HG03139 (cell line): ENCODE data around the gene ANXA2.
"Not testable (repeated sequence)": the region's sequence is repeated elsewhere in the genome, so short reads cannot be mapped to it uniquely, and the experiment has no call there.

Experiments used
- ATAC-seq: cut with Tn5 transposase; IDR thresholded peaks from one replicate; pipeline ENCODE4 v1.9.1; 2021; ENCODE audit not compliant: unreplicated experiment

ANXA2 gene

DNA sequence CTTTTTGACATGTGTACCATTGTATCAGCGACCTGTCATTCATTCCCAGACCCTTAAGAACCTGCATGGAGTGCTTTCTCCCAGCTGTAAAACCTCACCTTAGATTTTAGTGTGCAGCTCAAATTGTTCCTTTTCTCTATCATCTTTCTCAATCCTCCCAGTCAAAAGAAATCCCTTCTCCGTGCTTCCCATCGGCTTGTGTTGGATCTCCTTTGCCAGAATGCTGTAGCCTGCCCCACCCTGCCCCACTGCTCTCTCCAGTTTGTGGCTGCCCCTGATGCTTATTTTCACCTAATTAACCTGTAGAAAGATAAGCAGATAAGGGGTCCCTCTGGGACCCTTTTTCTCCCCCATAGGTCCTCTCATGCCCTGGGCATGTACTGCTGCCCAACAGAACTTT, 51.1 kb downstream of the ANXA2 start:
- ATAC-seq: no peak

DNA sequence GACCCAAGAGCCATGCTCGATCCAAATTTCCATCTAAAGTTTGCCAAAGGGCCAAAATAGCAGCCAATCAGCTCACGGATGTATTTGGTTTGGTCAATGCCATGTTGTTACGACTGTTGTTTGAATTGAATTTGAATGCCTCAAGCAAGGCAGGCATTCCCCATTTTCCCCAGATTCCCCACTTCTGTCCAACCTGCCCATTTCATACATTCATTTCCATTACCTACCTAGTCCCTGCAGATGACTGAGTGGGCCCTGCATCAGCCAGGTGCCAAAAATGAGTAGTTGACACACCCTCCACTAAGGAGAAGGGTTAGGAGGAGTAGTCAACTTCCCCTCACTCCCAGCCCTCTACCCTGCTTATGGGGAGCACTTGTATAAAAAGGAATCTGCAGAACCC, 51.7 kb downstream of the ANXA2 start:
- no peak for ATAC-seq

DNA sequence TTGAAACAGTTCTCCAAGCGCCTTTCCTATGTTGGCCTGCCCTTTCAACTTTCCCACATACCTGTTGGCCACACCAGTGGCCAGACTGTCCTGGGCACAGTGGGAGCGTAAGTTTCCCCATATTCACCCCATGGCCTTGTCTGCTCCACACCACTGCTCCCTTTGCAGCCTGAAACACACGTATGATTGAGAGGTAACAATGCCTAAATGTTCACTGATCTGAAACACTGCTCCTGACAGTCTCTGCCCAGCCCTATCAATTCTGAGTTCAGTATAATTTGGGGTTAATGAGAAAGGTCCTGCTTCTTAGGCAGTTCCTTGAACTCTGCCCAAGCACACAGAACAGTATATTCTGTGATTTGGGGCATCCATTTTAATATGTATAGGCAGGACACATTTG, 52.2 kb downstream of the ANXA2 start:
- no peak for ATAC-seq

DNA sequence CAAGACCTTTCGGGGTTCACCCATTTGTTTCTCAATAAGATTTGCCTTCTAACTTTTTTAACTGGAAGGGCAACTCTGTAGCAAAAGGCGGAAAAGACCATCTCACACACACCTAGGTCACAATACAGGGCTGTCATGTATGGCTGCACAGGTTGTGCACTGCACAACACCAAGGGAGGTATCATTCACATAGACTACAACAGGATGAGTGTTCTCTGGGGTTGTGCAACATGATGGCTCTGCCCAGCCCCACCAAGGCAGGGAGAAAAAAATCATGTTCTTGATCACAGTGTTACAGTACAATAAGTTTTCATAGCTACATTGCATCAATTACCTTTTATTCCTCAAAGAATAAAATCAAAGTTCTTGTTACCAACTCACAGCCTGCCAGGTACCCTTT, 52.8 kb downstream of the ANXA2 start:
- no peak for ATAC-seq

DNA sequence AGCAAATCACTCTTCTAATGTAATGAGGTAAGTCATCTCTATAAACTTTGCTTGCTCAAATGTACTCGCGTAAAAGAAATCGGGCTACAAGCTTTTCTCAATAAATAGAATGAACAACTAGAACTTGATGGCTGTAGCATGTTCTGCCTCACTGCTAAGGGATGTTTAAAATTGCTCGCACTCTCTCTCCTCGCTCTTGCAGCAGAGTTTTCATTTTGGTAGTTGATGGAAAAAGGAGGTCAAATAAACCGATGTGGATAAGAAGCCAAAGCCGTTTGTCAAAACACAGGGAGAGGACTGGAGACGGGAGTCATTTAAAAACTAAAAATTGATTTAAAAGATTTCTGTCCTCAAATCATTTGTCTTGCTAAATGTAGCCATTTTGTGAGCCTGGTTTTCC, 53.3 kb downstream of the ANXA2 start:
- no peak for ATAC-seq

DNA sequence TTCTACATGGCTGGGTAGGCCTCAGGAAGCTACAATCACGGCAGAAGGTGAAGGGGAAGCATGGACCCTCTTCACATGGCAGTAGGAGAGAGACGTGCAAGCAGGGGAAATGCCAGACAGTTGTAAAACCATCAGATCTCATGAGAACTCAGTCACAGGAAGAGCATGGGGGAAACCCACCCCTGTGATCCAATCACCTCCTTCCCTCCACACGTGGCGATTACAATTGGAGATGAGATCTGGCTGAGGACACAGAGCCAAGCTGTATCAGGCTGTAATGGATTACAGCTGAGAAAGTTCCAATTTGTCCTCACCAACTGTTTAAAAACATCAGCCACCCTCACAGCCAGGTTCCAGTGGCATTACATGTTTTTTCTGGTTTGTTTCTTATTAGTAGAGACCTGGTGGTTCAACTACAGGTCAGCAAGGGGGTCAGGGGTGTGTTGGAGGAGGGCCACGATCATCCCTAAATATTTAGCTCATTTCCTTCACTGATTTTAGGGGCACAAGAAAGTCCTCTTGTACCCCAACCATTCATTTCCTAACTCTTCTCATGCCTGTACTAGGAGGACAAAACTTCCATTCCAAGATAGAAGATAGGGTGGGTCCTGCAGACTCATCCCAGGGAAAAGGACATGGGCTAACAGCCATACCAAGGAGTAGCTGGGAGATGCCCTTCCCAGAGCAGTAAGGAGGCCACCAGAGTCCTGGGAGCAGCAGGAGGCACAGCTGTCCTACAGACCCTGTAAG, 54.4 kb downstream of the ANXA2 start:
- no peak for ATAC-seq

DNA sequence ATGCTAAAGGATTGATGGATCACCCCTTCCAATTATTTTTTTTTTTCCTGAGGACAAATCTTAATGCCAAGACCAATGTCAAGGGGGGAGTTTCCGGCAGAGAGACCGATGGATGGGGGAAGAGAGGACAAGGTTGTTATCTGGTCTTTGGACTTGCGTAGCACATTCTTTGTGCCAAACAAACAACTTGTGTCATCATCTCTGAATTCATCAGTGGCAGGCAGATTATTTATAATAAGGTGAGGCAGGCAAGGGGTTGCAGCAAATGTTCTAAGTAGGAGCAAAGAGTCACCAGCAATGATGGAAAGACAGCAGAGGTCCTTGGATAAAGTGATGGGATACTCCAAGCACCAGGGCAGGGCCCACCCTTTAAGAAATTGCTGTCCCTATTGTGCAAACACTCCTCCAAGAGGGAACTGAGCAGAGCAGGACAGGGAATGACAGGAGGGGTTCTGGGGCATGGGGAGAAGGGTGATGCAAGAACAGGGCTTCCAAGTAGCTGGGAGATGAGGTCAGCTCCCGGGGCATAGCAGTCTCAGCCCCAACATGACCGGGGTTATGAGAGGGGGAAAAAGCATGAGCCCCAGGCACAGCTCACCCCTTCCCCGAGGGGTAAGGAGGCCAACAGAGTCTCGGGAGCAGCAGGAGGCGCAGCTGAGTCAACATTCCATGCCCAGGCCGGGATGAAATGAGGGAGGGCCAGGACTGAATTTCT, 57.4 kb downstream of the ANXA2 start:
- no peak for ATAC-seq

DNA sequence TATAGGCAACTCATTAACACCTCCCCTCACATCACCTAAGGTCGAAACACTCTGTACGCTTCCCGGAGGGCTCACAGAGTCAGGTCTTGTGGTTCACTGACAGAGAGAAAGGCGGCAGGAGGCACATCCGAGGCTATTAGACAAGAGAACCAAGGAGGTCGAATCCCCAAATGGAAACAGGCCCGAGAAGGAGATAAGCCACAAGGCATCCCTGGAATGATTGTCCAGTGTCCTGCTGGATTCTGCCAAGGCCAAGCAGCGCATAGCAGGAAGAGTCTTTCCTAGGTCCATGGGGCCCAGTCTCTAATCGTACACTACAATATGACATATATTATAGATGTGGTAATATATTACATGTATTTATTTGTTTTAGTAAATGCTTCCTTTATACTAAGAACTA, 58.5 kb downstream of the ANXA2 start:
- ATAC-seq: no peak

DNA sequence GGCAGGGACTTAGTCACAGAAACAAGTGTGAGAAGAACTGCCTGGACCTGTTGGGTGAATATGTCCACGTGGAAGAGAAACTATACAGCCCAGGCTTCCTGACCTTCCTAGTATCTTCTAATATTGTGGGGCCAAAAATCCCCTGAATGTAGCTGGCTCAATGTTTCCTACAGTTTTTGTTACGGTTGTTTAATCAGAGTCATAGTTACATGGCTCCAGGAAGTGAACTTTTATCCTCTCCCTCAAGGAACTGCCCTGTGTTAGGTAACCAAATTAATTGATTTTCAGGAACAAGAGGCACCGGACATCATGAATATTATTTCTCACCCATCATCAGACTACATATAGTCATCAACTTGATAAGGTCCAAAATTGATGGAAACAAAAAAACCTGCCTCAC, 59.0 kb downstream of the ANXA2 start:
- ATAC-seq: no peak

DNA sequence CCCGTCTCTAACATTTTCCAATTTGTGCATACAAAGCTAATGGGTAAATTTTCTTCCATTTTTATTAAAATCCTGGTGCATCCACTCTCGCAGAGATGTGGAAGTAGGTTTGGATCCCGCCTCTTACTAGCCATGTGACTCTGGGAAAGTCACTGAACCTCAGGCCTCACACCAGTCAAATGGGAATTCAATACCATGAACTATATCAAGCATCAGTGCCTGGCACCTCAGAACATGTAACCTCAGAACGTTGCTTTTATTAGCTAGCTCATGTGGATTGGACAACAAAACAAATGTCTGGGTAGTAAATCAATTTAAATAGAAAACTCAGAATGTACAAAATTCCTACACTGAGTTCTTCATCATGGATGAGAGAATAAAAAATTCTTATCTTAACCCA, 60.7 kb downstream of the ANXA2 start:
- ATAC-seq: no peak

DNA sequence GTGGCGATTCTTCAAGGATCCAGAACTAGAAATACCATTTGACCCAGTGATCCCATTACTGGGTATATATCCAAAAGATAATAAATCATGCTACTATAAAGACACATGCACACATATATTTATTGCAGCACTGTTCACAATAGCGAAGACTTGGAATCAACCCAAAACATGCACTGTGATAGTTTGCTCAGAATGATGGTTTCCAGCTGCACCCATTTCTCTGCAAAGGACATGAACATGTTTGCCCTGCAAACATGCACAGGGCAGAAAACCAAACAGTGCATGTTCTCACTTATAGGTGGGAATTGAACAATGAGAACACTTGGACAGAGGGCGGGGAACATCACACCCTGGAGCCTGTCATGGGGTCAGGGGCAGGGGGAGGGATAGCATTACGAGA, 62.5 kb downstream of the ANXA2 start:
- ATAC-seq: not testable (repeated sequence)

DNA sequence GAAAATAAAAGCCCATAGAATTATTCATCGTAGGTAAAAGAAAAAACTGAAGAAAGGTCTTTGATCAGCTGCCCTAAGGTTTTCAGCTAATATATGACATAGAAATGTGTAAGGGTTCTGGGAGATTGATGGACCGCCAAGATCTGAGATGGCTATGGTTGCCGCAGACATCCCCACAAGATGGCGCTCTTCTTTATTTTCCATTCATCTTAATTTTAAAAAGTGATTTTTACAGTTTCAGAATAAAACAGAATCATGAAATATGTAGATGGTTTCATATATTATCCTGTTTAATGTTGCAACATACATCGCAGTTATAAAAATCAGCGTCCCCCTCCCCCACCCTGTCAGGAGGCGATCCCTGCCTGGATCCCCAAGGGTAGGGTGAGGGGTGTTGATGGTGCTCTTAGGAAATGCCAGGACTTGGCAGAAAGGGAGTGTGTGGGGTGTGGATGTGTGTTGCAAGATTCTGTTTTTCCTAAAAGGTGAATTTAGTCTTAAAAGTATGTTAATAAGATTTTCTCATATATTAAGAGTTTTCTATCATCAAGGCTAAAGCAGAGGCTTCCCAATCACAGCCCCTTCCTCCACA, 68.8 kb downstream of the ANXA2 start:
- ATAC-seq: no peak

DNA sequence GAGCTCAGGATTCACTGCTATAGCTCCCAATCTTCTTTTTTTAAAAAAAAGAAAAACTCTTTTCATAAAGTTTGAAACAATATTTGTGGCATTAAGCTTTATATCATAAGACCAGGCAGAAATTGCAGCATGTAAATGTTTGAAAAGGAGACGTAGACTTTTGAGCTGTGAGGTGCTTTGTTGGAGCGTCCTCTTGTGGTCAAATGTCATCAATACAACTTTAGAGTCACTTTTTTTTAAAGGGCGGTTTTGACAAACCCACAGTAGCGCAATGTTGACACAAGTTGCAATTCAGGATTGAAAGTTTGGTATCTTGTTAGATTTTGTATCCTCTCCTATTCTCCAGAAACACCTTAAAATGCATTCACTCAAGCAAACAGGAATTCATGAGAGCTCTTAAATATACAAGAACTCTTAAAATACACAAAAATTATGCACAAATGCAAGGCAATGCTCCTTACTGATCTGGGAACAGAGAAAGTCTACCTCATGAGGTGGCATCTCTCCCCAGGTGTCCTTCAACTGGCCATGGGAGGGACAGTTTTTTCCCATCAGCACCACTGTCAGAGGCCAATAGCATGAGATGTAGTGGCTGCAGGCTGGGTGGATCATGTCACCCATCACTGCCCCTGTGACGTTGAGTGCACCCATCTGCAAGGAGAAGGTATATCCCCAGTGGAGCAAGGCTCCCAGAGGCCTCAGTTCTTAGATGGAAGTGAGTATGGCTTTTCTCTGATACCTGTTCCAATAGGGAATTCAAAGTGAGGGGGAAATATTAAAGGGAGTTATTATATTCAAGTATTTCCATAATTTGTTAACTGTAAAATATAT, 70.7 kb downstream of the ANXA2 start:
- ATAC-seq: no peak

DNA sequence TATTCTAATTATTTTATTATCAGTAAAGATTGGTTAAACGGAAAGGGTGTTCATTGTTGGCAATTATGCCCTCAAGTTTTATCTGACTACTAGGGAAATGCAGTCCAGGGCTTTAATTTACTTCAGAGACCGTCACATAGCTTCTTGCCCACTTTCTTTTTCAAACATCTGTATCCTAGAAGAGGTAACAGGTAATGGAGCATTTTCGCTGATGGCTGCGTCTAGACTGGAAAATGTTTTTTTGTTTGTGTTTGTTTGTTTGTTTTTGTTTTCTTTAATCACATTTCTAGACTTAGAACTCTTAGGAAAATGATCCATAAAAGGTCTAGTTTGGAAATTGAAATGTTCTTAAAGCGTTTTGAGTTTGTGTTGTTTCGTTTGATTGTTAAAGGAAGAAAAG, 71.4 kb downstream of the ANXA2 start:
- ATAC-seq: no peak

DNA sequence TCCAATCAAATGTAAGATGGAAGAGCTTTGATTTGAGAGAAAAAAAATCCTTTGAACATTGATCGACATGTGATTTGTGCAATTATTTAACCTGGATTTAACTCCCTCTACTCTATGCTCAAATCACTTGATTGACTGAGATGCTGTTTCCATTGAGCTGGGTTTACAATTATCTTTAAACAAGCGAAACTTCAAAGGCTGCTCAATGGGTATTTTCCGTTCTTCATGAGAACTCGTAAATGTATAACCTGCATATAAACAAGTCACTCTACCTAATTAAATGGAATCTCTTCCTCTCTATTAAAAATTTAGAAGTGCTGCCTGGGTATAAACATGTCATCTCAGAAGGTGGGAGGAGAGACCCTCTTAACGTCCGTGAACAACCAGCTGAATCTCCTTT, 71.9 kb downstream of the ANXA2 start:
- no peak for ATAC-seq

DNA sequence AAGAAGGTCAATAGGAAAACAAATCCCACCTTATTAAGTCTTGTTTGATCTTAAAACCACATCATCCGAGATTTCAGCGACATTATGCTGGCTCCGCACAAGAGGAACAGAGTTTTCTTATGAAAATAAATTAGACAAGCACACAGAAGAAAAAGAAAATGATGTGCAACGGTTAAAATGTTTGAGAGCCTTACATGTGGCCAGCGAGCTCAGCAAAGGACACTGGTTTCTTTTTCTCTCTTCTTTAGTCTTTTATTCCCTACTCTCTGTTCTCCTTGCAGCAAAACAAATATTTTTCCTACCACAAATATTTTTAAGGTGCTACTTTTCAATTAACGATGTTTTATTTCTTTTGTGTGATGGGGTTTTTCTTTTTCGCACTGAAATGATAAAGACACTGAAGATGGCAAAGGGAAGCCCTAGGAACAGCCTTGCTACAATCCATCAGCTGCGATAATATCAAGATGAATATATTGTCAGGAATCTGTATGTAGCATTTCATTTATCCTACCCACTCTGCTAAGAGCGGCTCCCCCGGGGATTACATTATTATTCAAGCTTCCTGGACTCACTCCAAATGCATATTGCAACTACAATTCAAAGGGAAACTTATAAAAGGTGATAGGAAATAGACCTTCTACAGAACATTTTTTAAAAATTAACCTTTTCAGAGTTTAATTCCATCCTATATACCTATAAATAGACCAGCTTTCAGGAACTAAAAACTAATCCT, 72.9 kb downstream of the ANXA2 start:
- no peak for ATAC-seq

DNA sequence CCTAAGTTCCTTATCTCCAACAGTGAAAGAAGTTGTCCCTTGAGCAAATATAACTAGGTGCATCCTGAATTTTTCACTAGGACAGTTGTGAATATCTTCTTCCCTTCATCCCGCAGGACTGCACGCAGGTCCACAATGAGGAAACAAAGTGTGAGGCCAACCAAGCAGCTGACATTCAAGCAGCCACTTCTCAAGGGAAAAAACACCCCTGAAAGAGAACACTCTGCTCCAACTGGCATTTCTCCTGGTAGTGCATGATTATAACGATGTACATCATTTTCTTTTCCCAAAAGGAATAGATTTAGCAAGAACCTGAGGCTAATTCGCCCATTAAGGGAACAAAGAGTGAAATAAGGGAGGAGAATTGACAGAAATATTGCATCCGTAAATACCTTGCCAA, 74.5 kb downstream of the ANXA2 start:
- ATAC-seq: no peak

DNA sequence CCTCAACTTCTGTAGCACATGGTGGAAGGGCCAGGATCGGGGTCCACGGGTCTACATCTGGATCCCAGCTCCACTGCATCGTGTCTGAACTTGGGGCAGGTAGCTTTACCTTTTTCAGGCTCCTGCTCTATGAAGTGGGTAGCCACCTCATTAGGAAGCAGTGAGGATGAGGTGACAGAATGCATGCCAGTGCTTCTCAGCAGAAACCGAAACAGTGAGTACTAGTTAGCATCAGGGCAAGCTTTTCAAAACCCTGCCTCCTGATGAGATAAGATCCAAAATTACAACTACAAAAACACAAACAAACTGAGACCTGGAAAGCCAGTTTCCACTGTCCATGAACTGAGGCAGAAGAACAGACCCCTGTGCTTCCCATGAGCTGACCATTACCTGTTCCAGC, 77.4 kb downstream of the ANXA2 start:
- no peak for ATAC-seq

DNA sequence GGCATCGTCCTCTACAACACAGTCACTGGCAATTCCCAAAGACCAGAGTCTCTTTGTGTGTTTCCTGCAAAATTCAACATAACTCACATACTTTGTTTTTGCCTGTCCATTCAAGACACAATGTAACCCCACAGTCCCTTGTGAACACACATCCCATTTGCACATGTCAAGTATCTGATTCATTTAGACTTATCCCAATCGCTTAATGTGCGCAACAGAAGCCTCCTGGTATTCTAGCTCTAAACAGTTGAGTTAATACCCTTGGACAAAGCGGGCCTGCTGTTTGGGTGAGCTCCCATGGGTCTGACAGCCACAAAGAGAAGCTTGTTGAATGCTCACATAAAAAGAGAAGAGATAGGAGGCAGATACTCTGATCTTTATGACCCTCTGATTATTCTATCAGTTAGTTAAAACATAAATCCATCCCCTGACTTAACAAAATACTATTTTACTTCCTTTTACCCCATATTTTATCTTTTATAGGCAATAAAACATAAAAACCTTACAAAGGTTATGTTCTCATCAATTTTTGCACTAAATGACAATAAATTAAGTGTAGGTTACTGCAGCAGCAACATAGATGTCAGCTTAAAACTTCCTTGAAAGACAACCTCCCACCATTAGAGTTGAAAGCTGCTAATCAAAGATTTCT, 79.4 kb downstream of the ANXA2 start:
- ATAC-seq: no peak

DNA sequence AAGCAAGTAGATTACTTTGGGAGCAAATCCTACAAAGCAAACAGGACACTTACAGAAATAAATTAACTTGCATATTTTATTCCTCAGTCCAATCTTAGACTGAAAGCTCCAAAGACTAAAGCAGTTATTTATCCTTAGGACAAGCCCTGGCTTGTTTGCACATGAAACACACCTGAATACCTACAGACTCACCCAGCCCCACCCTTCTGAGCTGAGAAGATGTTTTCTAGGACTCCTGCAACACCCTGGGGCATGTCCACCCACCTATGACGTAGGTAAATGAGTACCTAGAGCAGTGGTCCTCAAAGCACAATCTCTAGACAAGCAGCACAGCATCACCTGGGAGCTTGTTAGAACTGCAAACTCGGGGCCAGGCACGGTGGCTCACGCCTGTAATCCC, 80.8 kb downstream of the ANXA2 start:
- no peak for ATAC-seq
